Measurements from ENCODE around the gene DIP2C. TPM values are rescaled to one million over a fixed set of nuclear protein-coding genes. Genes with fewer than 3 reads are reported as not detected.

Gene DIP2C
- polyA plus RNA-seq, 1 of the 3 experiments (the other 2 are of a cell fraction), result 8.7 TPM

DNA sequence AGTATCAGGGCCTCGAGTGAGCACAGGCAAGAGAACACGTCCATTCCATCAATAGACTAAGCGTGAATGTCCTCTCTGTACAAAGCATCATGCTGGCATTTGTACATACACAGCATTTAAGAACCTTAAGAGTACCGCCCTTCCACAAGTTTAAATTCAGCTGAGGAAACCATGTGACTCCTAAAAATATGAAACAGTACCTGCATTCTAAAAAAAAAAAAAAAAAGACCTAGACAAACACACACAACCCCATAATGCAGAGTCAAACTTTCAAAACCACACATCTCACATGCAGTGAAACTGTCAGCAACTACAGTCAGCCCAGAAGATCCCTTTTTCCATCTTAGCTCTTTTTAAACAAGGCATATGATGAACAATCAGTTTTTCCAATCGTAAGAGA lies 124.3 kb downstream of the DIP2C start (continued):
- TF ChIP-seq, protein P1, sequence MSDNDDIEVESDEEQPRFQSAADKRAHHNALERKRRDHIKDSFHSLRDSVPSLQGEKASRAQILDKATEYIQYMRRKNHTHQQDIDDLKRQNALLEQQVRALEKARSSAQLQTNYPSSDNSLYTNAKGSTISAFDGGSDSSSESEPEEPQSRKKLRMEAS (IDR thresholded peaks at IDR 0.05; ENCODE audit: low read depth), result no peak
- TF ChIP-seq TAF1 (IDR thresholded peaks at IDR 0.05; ENCODE audit: borderline replicate concordance, low read depth, low read length) (no peak), RAD21 (IDR thresholded peaks at IDR 0.05; ENCODE audit: low read length) (no peak)

DNA sequence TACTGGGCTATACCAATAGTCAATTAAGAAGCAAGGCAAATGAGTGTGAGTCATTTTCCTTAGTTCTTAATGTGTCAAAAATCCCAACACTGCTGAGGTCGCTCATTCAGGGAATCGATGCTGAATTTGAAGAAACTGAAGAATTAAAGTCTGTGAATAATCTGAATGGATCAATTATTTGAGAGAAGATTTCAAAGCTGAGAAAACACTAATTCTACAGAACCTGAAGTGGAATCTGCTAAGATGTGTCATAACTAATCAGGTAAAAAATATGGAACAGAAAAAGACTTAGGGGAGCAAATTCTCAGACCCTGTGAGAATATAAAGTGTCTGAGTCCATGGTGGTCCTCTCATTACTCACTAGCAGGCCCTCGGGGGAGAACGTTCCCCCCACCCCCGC lies 125.6 kb downstream of the DIP2C start:
- H3K4me3 ChIP-seq (ENCODE audit: low read depth in 2 of 2, low read length in 1 of 2), result no peak overlapping the region
- H3K9me3 ChIP-seq, result 0 out of 2 replicates have a peak, but pooled peaks cover 5% of the 10 kb centered on the region
- H4K20me1 ChIP-seq (ENCODE audit: insufficient read depth), result peaks cover 54% of the 10 kb centered on the region
- H3K27me3 ChIP-seq (ENCODE audit: insufficient read depth), result no peaks in the 10 kb centered on the region
- no peak for DNase-seq
- CTCF ChIA-PET, result no interaction called here
- TF ChIP-seq, protein P2, sequence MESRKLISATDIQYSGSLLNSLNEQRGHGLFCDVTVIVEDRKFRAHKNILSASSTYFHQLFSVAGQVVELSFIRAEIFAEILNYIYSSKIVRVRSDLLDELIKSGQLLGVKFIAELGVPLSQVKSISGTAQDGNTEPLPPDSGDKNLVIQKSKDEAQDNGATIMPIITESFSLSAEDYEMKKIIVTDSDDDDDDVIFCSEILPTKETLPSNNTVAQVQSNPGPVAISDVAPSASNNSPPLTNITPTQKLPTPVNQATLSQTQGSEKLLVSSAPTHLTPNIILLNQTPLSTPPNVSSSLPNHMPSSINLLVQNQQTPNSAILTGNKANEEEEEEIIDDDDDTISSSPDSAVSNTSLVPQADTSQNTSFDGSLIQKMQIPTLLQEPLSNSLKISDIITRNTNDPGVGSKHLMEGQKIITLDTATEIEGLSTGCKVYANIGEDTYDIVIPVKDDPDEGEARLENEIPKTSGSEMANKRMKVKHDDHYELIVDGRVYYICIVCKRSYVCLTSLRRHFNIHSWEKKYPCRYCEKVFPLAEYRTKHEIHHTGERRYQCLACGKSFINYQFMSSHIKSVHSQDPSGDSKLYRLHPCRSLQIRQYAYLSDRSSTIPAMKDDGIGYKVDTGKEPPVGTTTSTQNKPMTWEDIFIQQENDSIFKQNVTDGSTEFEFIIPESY (IDR thresholded peaks at IDR 0.05; ENCODE audit: borderline replicate concordance, low read depth), result no peak
- TF ChIP-seq RFX5 (IDR thresholded peaks at IDR 0.05; ENCODE audit: low read length), result no peak
- no peak for TF ChIP-seq CHD2 (IDR thresholded peaks at IDR 0.05; ENCODE audit: low read length, partially characterized antibody)
- H3K79me2 ChIP-seq (ENCODE audit: insufficient read depth), result peaks cover 70% of the 10 kb centered on the region
- no peaks in the 10 kb centered on the region for H3F3A ChIP-seq (replicated peaks; ENCODE audit: insufficient read depth)
- H3K27ac ChIP-seq (ENCODE audit: low read depth in 2 of 2, low read length in 1 of 2), result no peak overlapping the region
- H2AFZ ChIP-seq (ENCODE audit: low read depth), result no peak overlapping the region
- no peak overlapping the region for H3K9ac ChIP-seq
- no peak overlapping the region for H3K4me2 ChIP-seq
- WGBS (ENCODE audit: low lambda C conversion rate), result 100% methylated on average over 5 of the region's 5 CpGs
- POLR2A ChIA-PET, result no interaction called here
- H3K36me3 ChIP-seq (replicated peaks in 1 of 2; ENCODE audit: control insufficient read depth in 1 of 2, insufficient read depth in 2 of 2, low read length in 1 of 2), result no peaks in the 10 kb centered on the region
- no peaks in the 10 kb centered on the region; a peak in 1 of 4 replicates for H3K4me1 ChIP-seq (ENCODE audit: control insufficient read depth in 1 of 2, insufficient read depth in 2 of 2, low read depth in 1 of 2, low read length in 1 of 2)
- H3K9me2 ChIP-seq, result no peaks in the 10 kb centered on the region

DNA sequence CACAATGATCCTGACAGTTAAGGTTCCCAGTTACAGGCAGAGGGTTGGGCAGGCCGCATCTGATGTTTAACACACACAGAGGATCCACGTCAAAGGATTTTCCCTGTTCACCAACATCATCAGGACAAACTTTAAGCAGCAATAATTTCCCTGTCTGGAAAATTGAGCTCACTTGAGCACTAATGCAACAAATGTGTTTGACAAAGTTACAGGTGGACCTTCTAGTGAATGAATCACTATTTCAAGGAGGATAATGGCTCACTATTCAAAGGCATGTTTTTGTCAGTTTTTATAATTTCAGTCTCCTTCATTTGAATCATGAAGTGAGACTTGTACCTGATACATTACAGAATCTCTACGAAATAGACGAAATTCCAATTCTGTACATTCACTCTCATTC lies 127.3 kb downstream of the DIP2C start:
- H4K20me1 ChIP-seq (ENCODE audit: insufficient read depth), result peaks cover 59% of the 10 kb centered on the region
- POLR2A ChIA-PET, result no interaction called here
- H3K36me3 ChIP-seq (replicated peaks in 1 of 2; ENCODE audit: control insufficient read depth in 1 of 2, insufficient read depth in 2 of 2, low read length in 1 of 2), result no peaks in the 10 kb centered on the region
- H3K4me1 ChIP-seq (ENCODE audit: control insufficient read depth in 1 of 2, insufficient read depth in 2 of 2, low read depth in 1 of 2, low read length in 1 of 2), result peaks cover 0 to 4% of the 10 kb centered on the region in 2 experiments; a peak in 1 of 4 replicates
- H3K4me3 ChIP-seq (ENCODE audit: low read depth in 2 of 2, low read length in 1 of 2), result no peak overlapping the region
- 0 out of 2 replicates have a peak, but pooled peaks cover 5% of the 10 kb centered on the region for H3K9me3 ChIP-seq
- no peaks in the 10 kb centered on the region for H3K9me2 ChIP-seq
- H3F3A ChIP-seq (replicated peaks; ENCODE audit: insufficient read depth), result no peaks in the 10 kb centered on the region
- no peak overlapping the region for H3K4me2 ChIP-seq
- TF ChIP-seq NRF1 (IDR thresholded peaks at IDR 0.05; ENCODE audit: low read depth, low read length), result no peak
- no peak for TF ChIP-seq TCF12 (IDR thresholded peaks at IDR 0.05)
- no peak for TF ChIP-seq NFIC (IDR thresholded peaks at IDR 0.05; ENCODE audit: borderline replicate concordance)
- no peak for TF ChIP-seq MEF2A (IDR thresholded peaks at IDR 0.05; ENCODE audit: borderline replicate concordance, low read depth)
- TF ChIP-seq ELF1 (IDR thresholded peaks at IDR 0.05), result no peak
- TF ChIP-seq FOXJ3 (CRISPR knock-in tag; IDR thresholded peaks at IDR 0.05), result no peak
- H2AFZ ChIP-seq (ENCODE audit: low read depth), result no peak overlapping the region
- H3K79me2 ChIP-seq (ENCODE audit: insufficient read depth), result peaks cover 65% of the 10 kb centered on the region
- H3K9ac ChIP-seq, result no peak overlapping the region
- H3K27ac ChIP-seq (ENCODE audit: low read depth in 2 of 2, low read length in 1 of 2), result no peak overlapping the region
- CTCF ChIA-PET, result no interaction called here
- WGBS (ENCODE audit: low lambda C conversion rate), result 97% methylated on average over 4 of the region's 4 CpGs
- DNase-seq, result no peak
- H3K27me3 ChIP-seq (ENCODE audit: insufficient read depth), result no peaks in the 10 kb centered on the region
